GM10266 (cell line): ENCODE data around the gene B3GNT8.

ENCODE experiments used
- DNase-seq: peaks from one replicate; pipeline ENCODE4 v3.0.0; 2012; ENCODE audit errors: extremely low spot score
- CTCF ChIP-seq: IDR thresholded peaks from 2 replicates; pipeline ENCODE4 v1.5.1; 2012; ENCODE audit warnings: mild to moderate bottlenecking, low read depth; ENCODE audit not compliant: control insufficient read depth, insufficient read depth; ENCODE audit errors: missing control alignments

B3GNT8 gene

GRCh38 chr19:41403181-41403970 lies 23.8 kb downstream of the B3GNT8 start:
- TF ChIP-seq CTCF = no peak
- no peak for DNase-seq

- no peak for TF ChIP-seq CTCF
- no peak for DNase-seq
These were observed 25.2 kb downstream of the B3GNT8 start for GRCh38 chr19:41402010-41402409.

GRCh38 chr19:41401483-41401882 lies 25.7 kb downstream of the B3GNT8 start:
- TF ChIP-seq CTCF = no peak
- DNase-seq = no peak

- no peak for TF ChIP-seq CTCF
- DNase-seq = no peak
These were observed 27.6 kb downstream of the B3GNT8 start for GRCh38 chr19:41399525-41399924.

- no peak for DNase-seq
- no peak for TF ChIP-seq CTCF
These were observed 28.1 kb downstream of the B3GNT8 start for GRCh38 chr19:41399091-41399490.

- no peak for TF ChIP-seq CTCF
- no peak for DNase-seq
These were observed 28.6 kb downstream of the B3GNT8 start for GRCh38 chr19:41398598-41398997.

GRCh38 chr19:41398050-41398418 lies 29.1 kb downstream of the B3GNT8 start:
- DNase-seq = no peak

More at GRCh38 chr19:41398050-41398418, 29.1 kb downstream of the B3GNT8 start:
- TF ChIP-seq CTCF = no peak
